Thoracic aorta (tissue), 2 donors: ENCODE results near the gene MAD1L1. TPM values are rescaled to one million over a fixed set of nuclear protein-coding genes. Genes with fewer than 3 reads are reported as not detected.

Experiments used
- ATAC-seq: fragments of 150-250 bp; one replicate; pipeline ENCODE4 v1.8.0; 2017; ENCODE audit warnings: low read depth; ENCODE audit not compliant: insufficient number of reproducible peaks, low FRiP score
- DNase-seq: peaks from one replicate; pipeline ENCODE4 v3.0.0-alpha.2; 2020; ENCODE audit warnings: low spot score
- H3K27ac ChIP-seq, 2 donors: fragments of 200-600 bp; sonication (generic); 1 replicate in 1 of 2; 2 replicates in 1 of 2; pipeline ENCODE4 v1.5.1; 2016; ENCODE audit warnings: mild to moderate bottlenecking in 2 of 2, moderate library complexity in 2 of 2
- H3K27me3 ChIP-seq: fragments of 200-600 bp; sonication (generic); replicated peaks from 2 replicates; pipeline ENCODE4 v1.6.0; 2016; ENCODE audit warnings: mild to moderate bottlenecking; ENCODE audit not compliant: insufficient read depth
- H3K36me3 ChIP-seq: fragments of 200-600 bp; sonication (generic); one replicate; pipeline ENCODE4 v1.5.1; 2016
- H3K4me1 ChIP-seq, 2 donors: fragments of 200-600 bp; sonication (generic); 1 replicate in 1 of 2; 2 replicates in 1 of 2; pipeline versions ENCODE4 v1.5.1 to v1.6.0; 2016; ENCODE audit warnings: low read depth in 2 of 2, mild to moderate bottlenecking in 1 of 2; ENCODE audit not compliant: control insufficient read depth in 1 of 2
- H3K4me3 ChIP-seq: fragments of 200-600 bp; sonication (generic); 2 replicates; pipeline ENCODE4 v1.5.1; 2016; ENCODE audit warnings: mild to moderate bottlenecking
- H3K9me3 ChIP-seq: fragments of 200-600 bp; sonication (generic); 2 replicates; pipeline ENCODE4 v1.5.1; 2016
- CTCF ChIP-seq: fragments of 200-600 bp; sonication (generic); IDR thresholded peaks from one replicate; pipeline ENCODE4 v1.5.1; 2019; ENCODE audit warnings: antibody characterized with exemption
- total RNA-seq, 2 donors: library from RNA; depleted of rRNA; stranded (reverse); fragments of >200 nt; gene quantifications; one replicate each; pipeline versions ENCODE4 v1.1.0 to v1.2.3, GENCODE V29; 2016

The MAD1L1 gene
- total RNA-seq, 2 donors from 2014 or later = 27.4 to 41.3 TPM

- TF ChIP-seq CTCF = no peak
- Histone ChIP-seq H3K36me3 (no peaks in the 10 kb centered on the region), H3K9me3 (no peaks in the 10 kb centered on the region), H3K4me1 (no peaks in the 10 kb centered on the region), H3K27me3 (no peaks in the 10 kb centered on the region), H3K27ac (no peak overlapping the region), H3K4me3 (no peak overlapping the region)
- no peak for ATAC-seq
- DNase-seq = no peak
These were observed 379.2 kb downstream of the MAD1L1 start for GRCh38 chr7:1853431-1853985.

GRCh38 chr7:1852517-1853430 lies 380.0 kb downstream of the MAD1L1 start:
- no peaks in the 10 kb centered on the region for H3K4me1 ChIP-seq

GRCh38 chr7:1851721-1852516 lies 380.8 kb downstream of the MAD1L1 start:
- DNase-seq (no peak), ATAC-seq (no peak)
- no peak overlapping the region for H3K4me3 ChIP-seq
- no peak for TF ChIP-seq CTCF
- no peaks in the 10 kb centered on the region for H3K4me1 ChIP-seq
- no peaks in the 10 kb centered on the region for H3K36me3 ChIP-seq
- H3K9me3 ChIP-seq = no peaks in the 10 kb centered on the region
- no peaks in the 10 kb centered on the region for H3K27me3 ChIP-seq
- no peak overlapping the region for H3K27ac ChIP-seq

More at GRCh38 chr7:1852517-1853430, 380.0 kb downstream of the MAD1L1 start:
- Histone ChIP-seq H3K4me3 (no peak overlapping the region), H3K27ac (no peak overlapping the region), H3K9me3 (no peaks in the 10 kb centered on the region), H3K36me3 (no peaks in the 10 kb centered on the region), H3K27me3 (no peaks in the 10 kb centered on the region)
- no peak for DNase-seq
- no peak for TF ChIP-seq CTCF
- ATAC-seq = no peak

- DNase-seq (no peak), ATAC-seq (no peak)
These were observed 381.7 kb downstream of the MAD1L1 start for GRCh38 chr7:1850976-1851571.

More at GRCh38 chr7:1850976-1851571, 381.7 kb downstream of the MAD1L1 start:
- Histone ChIP-seq H3K4me1 (no peaks in the 10 kb centered on the region), H3K4me3 (no peak overlapping the region), H3K9me3 (no peaks in the 10 kb centered on the region), H3K27ac (no peak overlapping the region), H3K36me3 (no peaks in the 10 kb centered on the region), H3K27me3 (no peaks in the 10 kb centered on the region)
- no peak for TF ChIP-seq CTCF
